Umbilical cord (tissue), 2 donors: ENCODE data around the gene CWC27. TPM values are rescaled to one million over a fixed set of nuclear protein-coding genes. Genes with fewer than 3 reads are reported as not detected.
"Not testable (repeated sequence)": the region's sequence is repeated elsewhere in the genome, so short reads cannot be mapped to it uniquely, and the experiment has no call there.

ENCODE experiments used
- DNase-seq: peaks from one replicate; pipeline ENCODE4 v3.0.0-alpha.2; 2015; ENCODE audit warnings: low spot score
- total RNA-seq: library from RNA; depleted of rRNA; stranded (reverse); fragments of >200 nt; gene quantifications from one replicate; pipeline ENCODE4 v1.2.3, GENCODE V29; 2014; ENCODE audit warnings: low replicate concordance; ENCODE audit not compliant: insufficient read depth

The CWC27 gene
- total RNA-seq, 1 donor from 2014 or later = 15.2 TPM

GRCh38 chr5:64788156-64788555 is 19.4 kb downstream of the CWC27 start:
- no peak for DNase-seq

- DNase-seq = no peak
Measured at GRCh38 chr5:64789457-64789856, 20.7 kb downstream of the CWC27 start.

- DNase-seq = no peak
Measured at GRCh38 chr5:64790210-64790609, 21.5 kb downstream of the CWC27 start.

GRCh38 chr5:64792469-64792868 is 23.7 kb downstream of the CWC27 start:
- DNase-seq = no peak

GRCh38 chr5:64794053-64794770 is 25.5 kb downstream of the CWC27 start:
- DNase-seq = no peak

- DNase-seq = no peak
Measured at GRCh38 chr5:64796301-64796700, 27.6 kb downstream of the CWC27 start.

- DNase-seq = no peak
Measured at GRCh38 chr5:64800926-64801325, 32.2 kb downstream of the CWC27 start.

- no peak for DNase-seq
Measured at GRCh38 chr5:64806537-64806936, 37.8 kb downstream of the CWC27 start.

GRCh38 chr5:64807520-64807919 is 38.8 kb downstream of the CWC27 start:
- no peak for DNase-seq

- peak; percentile 75 for DNase-seq
Measured at GRCh38 chr5:64811050-64811640, 42.4 kb downstream of the CWC27 start.

- DNase-seq = no peak
Measured at GRCh38 chr5:64814073-64814472, 45.3 kb downstream of the CWC27 start.

- DNase-seq = no peak
Measured at GRCh38 chr5:64818245-64818644, 49.5 kb downstream of the CWC27 start.

- DNase-seq = not testable (repeated sequence)
Measured at GRCh38 chr5:64819345-64819744, 50.6 kb downstream of the CWC27 start.

GRCh38 chr5:64822320-64822719 is 53.6 kb downstream of the CWC27 start:
- DNase-seq = no peak

- DNase-seq = no peak
Measured at GRCh38 chr5:64826541-64826940, 57.8 kb downstream of the CWC27 start.

GRCh38 chr5:64827703-64828102 is 59.0 kb downstream of the CWC27 start:
- DNase-seq = no peak

- not testable (repeated sequence) for DNase-seq
Measured at GRCh38 chr5:64830650-64831049, 61.9 kb downstream of the CWC27 start.

- no peak for DNase-seq
Measured at GRCh38 chr5:64831996-64832395, 63.3 kb downstream of the CWC27 start.

- DNase-seq = no peak
Measured at GRCh38 chr5:64834037-64834436, 65.3 kb downstream of the CWC27 start.

- peak; percentile 68 for DNase-seq
Measured at GRCh38 chr5:64834611-64835010, 65.9 kb downstream of the CWC27 start.

GRCh38 chr5:64835266-64835665 is 66.5 kb downstream of the CWC27 start:
- no peak for DNase-seq

- no peak for DNase-seq
Measured at GRCh38 chr5:64836190-64836755, 67.5 kb downstream of the CWC27 start.

GRCh38 chr5:64836786-64837185 is 68.1 kb downstream of the CWC27 start:
- no peak for DNase-seq
